Fibroblast of peridontal ligament (primary cell): ENCODE data around the gene SUMF1.
A peak's percentile ranks its signal among the peaks of the same experiment; 100 is the strongest.
"Not testable (repeated sequence)": the region's sequence is repeated elsewhere in the genome, so short reads cannot be mapped to it uniquely, and the experiment has no call there.

Experiments
- DNase-seq: peaks from one replicate; pipeline ENCODE4 v3.0.0-alpha.2; 2010; ENCODE audit errors: extremely low read depth

The SUMF1 gene

GRCh38 chr3:4461468-4462090 lies 5.5 kb downstream of the SUMF1 start:
- DNase-seq = no peak

DNA sequence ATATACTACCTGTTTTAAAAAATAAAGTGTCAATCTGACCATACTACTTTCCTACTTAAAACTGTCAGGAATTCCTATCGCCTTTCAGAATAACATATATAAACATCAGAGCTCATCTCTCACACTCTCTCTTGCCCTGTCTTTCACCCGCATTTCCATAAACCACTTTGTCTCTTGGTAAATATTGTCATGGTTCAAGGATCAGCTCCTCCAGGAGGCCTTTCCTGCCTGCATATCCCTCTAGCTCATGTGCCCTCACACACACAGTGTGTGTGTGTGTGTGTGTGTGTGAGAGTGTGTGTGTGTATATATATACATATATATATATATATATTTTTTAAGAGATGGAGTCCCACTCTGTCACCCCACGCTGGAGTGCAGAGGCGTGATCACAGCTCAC lies 6.7 kb downstream of the SUMF1 start:
- no peak for DNase-seq

GRCh38 chr3:4458961-4459360 lies 8.1 kb downstream of the SUMF1 start:
- no peak for DNase-seq

GRCh38 chr3:4456780-4457179 lies 10.3 kb downstream of the SUMF1 start:
- DNase-seq = not testable (repeated sequence)

- no peak for DNase-seq
Measured at GRCh38 chr3:4454142-4454541, 12.9 kb downstream of the SUMF1 start.

GRCh38 chr3:4449043-4449805 lies 17.8 kb downstream of the SUMF1 start:
- no peak for DNase-seq

- DNase-seq = no peak
Measured at GRCh38 chr3:4448187-4448586, 18.9 kb downstream of the SUMF1 start.

DNA sequence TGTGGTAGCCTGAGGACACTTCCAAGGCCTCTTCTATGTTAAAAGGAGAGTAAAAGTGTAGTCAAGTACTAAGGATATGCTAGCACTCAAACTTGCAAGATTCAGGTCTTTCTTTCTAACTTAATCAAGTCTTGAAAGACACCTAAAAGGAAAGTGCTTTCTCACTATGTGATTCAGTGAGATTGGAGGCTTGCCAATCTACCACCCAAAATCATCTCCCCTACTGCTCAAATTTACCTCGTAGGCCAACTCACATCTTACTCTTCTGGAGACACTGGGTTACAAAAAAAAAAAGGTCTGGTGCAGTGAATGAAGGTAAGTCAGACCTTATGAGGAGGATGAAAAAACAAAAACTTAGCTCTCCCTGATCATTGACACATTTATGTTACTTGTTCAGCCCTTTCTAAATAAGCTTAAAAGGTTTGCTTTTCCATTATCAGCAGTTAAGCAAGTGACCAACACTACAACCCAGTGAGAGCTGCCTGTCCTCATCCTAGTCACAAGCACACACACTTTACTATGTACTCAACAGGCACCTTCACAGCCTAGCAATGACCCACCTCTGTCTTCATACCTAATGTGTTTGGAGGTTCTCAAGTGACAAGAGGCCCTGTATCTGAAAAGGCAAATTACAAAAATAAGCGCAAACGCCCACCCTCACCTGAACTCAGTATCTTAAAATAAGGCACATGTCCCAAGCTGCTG lies 19.6 kb downstream of the SUMF1 start:
- no peak for DNase-seq

DNA sequence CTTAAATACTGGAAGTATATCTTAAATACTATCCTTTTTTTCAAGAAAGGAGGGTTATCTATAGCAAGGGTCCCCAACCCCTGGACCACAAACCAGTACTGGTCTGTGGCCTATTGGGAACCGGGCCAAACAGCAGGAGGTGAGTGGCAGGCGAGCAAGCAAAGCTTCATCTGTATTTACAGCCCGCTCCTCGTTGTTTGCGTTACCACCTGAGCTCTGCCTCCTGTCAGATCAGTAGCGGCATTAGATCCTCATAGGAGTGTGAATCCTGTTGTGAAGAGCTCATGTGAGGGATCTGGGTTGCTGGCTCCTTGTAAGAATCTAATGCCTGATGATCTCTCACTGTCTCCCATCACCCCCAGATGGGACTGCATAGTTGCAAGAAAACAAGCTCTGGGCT lies 26.1 kb downstream of the SUMF1 start:
- no peak for DNase-seq

- no peak for DNase-seq
Measured at GRCh38 chr3:4438296-4438695, 28.8 kb downstream of the SUMF1 start.

DNA sequence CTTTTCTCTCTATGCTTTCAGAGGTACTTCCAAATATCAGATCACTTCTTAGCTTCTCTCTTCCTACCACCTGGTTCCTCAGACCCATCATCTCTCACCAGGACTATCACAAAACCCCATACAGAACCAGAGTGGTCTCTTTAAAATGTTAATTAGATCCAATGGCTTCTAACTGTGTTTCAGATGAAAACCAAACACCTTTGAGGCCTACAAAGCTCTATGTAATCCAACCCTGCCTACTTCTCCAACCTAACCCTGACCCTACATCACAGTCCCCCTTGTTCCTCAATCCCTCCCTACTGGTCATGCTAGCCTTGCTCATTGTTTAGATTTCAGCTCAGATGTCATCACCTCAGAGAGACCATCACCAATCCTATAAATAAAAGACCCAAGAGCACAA lies 34.8 kb downstream of the SUMF1 start:
- no peak for DNase-seq

- DNase-seq = no peak
Measured at GRCh38 chr3:4429648-4430350, 37.3 kb downstream of the SUMF1 start.

DNA sequence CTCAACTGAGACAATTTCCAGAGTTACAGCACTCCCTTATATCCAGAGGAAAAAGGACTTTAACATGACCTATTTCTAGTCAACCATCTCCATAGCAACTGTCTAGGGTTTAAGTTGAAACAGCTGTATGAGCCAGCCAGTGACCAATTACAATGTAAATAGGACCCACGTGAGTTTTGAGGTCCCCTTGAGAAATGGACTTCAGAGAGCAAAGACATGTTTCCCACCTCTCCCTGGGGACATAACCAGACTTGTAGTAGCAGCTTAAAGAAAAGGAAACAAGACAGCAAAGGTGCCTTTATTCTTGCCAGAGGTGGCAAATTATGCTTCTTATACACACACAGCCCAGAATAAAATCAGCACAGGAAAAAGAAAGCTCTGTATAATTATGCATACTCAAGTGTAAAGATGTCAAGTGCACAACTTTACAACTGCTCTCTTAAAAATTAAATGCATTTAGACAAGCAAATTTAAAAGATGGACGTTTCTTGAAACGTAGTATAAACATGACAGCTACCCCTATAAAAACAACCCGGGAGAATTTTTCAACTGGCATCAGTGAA lies 40.2 kb downstream of the SUMF1 start:
- peak; percentile 96 for DNase-seq

- peak; percentile 54 for DNase-seq
Measured at GRCh38 chr3:4426261-4426781, 40.7 kb downstream of the SUMF1 start.

- peak; percentile 27 for DNase-seq
Measured at GRCh38 chr3:4425707-4426106, 41.4 kb downstream of the SUMF1 start.

- no peak for DNase-seq
Measured at GRCh38 chr3:4425055-4425454, 42.0 kb downstream of the SUMF1 start.

- peak; percentile 56 for DNase-seq
Measured at GRCh38 chr3:4421121-4421520, 45.9 kb downstream of the SUMF1 start.

DNA sequence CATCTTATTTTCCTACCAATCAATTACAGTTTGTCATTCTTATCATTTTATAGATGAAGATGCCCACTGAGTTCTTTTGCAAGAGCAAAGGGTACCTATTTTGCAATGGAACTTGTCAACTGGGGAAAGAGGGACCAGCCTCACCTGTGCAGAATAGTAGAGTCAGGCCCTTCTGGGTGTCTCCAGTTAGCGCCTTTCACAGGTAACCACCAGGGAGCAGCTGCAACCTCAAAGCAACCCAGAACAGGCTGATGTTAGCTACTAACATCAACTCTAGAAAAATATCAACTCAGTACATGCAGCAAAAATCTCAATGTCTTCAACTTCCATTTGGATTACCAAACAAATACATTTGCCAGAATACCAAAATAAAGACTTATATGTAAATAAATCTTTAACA lies 47.1 kb downstream of the SUMF1 start:
- DNase-seq = no peak

DNA sequence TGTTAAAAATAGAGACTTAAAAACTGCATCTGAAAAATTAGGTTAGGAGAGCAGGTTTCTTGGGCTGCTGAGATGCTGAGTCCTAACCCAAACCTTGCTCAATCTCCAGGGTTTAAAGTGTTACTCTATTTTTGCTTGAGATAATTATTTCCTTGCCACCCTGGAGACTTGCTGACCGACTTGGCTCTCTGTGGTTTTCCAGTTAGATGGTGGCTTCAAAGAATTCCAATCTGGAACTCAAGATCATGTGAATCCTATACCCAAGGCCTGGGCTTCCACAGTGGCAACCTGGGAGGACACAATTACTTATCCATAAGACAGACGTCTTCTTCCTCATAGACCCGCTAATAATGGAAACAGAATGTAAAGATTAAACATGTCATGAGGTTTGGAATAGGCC lies 47.7 kb downstream of the SUMF1 start:
- DNase-seq = no peak

DNA sequence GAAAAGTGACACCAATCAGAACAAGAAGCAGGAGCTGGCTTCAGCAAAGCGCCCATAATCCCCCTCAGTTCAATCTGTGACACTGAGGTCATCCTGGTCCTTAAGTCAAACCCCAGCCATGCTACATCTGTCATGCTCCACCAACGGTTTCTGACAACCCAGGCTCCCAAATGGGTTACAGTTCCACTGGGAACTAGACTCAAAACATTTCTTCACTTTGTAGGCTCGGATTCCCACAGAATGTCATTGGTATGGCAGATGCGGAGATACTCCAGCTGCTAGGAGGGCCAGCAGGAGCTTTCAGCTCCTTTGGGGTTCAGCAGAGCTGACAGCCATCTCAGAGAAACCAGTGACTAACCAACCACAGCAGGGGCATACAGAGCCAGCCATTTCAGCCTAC lies 48.9 kb downstream of the SUMF1 start:
- DNase-seq = no peak

GRCh38 chr3:4417449-4417848 lies 49.6 kb downstream of the SUMF1 start:
- peak; percentile 56 for DNase-seq

- DNase-seq = peak; percentile 56
Measured at GRCh38 chr3:4416961-4417360, 50.1 kb downstream of the SUMF1 start.
